Coronary artery (tissue), 2 donors: Measurements from ENCODE around the gene PSMB8.
"Not testable (repeated sequence)": the region's sequence is repeated elsewhere in the genome, so short reads cannot be mapped to it uniquely, and the experiment has no call there.

ENCODE experiments used
- DNase-seq: peaks from one replicate; pipeline ENCODE4 v3.0.0-alpha.2; 2017; ENCODE audit warnings: low spot score
- H3K27ac ChIP-seq, 2 donors: fragments of 200-600 bp; sonication (generic); one replicate each; pipeline ENCODE4 v1.5.1; 2016 to 2019
- H3K4me3 ChIP-seq: fragments of 200-600 bp; sonication (generic); 2 replicates; pipeline ENCODE4 v1.5.1; 2016; ENCODE audit warnings: mild to moderate bottlenecking, moderate library complexity
- TF ChIP-seq, protein P1 (sequence below): fragments of 200-600 bp; sonication (generic); IDR thresholded peaks from one replicate; pipeline ENCODE4 v1.5.1; 2019; ENCODE audit warnings: antibody characterized with exemption

The PSMB8 gene

DNA sequence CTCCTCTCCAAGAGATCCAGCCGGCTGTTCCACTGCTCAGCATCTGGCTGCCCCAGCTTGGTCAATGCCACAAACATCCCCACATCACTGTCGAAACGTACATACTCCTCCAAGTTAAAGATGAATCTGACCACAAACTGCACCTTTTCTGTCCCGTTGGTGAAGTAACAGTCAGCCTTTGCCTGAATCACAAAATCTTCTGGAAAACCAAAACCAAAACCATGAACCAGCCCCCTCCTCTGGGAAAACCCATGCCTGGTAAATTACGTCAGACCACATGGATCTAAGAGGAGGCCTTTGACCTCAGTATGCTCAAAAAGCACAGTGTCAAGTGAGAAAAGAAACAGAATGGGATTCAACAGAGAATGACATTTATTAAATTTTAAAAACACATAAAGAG lies 28.7 kb downstream of the PSMB8 start:
- TF ChIP-seq, protein P1, sequence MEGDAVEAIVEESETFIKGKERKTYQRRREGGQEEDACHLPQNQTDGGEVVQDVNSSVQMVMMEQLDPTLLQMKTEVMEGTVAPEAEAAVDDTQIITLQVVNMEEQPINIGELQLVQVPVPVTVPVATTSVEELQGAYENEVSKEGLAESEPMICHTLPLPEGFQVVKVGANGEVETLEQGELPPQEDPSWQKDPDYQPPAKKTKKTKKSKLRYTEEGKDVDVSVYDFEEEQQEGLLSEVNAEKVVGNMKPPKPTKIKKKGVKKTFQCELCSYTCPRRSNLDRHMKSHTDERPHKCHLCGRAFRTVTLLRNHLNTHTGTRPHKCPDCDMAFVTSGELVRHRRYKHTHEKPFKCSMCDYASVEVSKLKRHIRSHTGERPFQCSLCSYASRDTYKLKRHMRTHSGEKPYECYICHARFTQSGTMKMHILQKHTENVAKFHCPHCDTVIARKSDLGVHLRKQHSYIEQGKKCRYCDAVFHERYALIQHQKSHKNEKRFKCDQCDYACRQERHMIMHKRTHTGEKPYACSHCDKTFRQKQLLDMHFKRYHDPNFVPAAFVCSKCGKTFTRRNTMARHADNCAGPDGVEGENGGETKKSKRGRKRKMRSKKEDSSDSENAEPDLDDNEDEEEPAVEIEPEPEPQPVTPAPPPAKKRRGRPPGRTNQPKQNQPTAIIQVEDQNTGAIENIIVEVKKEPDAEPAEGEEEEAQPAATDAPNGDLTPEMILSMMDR, result no peak
- Histone ChIP-seq H3K4me3 (no peak overlapping the region), H3K27ac (no peak overlapping the region)
- no peak for DNase-seq

DNA sequence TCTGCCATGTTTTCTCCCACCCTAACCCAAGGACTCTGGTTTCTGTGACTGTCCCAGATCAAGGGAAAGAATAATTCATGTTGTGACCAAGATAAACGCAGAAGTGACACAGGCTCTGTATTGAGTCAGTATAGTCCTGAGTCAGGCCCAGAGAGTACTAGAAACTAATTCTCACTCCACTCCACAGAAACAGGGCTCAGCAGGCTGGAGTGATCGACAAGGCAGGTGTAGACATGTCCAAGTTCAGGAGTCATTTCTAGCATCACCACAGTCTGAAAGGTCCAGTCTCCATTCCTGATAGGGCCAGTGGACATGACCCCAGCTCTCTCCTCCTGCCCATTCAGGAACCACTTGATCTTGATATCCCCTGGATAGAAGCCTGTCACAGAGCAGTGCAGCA lies 29.7 kb downstream of the PSMB8 start:
- H3K27ac ChIP-seq, result no peak overlapping the region
- TF ChIP-seq, protein P1, result no peak
- no peak for DNase-seq

DNA sequence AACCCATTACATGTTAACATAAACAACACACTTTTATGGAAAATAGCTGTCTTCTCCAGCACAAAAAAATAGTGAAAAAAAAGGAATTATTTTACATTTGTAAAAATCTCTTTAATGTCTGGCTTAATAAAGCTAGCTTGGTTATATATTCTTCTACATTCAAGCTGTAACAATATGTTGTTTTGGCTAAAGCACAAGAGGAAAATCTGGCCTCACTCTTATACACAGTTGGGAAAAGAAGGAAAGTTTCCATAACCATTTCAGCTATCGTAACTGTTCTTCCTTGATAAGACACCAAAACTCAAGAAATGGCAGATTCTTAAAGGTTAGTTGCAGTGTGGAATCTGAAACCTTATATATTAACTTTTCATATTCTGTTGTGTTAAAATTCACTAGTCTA lies 34.7 kb downstream of the PSMB8 start:
- Histone ChIP-seq H3K27ac (no peak overlapping the region), H3K4me3 (no peak overlapping the region)
- no peak for DNase-seq
- TF ChIP-seq, protein P1, result no peak

More for the DNA sequence above, 29.7 kb downstream of the PSMB8 start:
- no peak overlapping the region for H3K4me3 ChIP-seq

DNA sequence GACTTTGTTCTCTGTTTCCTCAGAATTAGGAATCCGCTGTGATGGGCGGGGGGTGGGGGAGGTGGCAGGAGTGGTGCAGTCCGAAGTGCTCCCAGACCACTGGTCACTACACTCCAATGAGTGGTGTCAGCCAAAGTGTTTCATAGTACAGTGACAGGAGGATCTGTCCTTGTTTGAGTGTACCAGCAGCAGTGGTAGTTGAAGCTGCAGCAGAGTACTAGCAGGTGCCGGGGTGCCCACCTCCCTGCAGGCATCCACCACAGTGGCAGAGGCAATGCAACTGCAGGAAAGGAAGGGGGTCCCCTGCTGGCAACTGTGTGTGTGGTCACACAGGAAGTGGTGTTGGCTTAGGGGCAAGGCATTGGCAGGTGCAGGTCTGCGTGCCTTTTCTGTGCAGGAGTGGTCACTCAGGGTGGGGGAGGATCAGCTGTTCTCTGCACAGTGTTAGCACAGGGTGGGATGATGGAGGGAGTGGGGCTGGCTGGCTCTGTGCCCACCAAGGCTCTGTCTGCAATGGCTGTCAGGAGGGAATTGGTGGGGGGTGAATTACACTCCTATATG lies 36.7 kb downstream of the PSMB8 start:
- TF ChIP-seq, protein P1, result no peak
- DNase-seq, result no peak
- Histone ChIP-seq H3K4me3 (no peak overlapping the region), H3K27ac (no peak overlapping the region)

DNA sequence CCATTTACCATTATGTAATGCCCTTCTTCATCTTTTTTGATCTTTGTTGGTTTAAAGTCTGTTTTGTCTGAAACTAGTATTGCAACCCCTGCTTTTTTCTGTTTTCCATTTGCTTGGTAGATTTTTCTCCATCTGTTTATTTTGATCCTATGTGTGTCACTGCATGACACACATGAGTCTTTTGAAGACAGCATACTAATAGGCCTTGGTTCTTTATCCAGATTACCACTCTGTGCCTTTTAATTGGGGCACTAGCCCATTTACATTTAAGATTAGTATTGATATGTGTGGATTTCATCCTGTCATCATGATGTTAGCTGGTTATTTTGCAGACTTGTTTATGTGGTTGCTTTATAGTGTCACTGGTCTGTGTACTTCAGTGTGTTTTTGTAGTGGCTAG lies 38.4 kb downstream of the PSMB8 start:
- DNase-seq, H3K4me3 ChIP-seq, H3K27ac ChIP-seq: not testable (repeated sequence)

DNA sequence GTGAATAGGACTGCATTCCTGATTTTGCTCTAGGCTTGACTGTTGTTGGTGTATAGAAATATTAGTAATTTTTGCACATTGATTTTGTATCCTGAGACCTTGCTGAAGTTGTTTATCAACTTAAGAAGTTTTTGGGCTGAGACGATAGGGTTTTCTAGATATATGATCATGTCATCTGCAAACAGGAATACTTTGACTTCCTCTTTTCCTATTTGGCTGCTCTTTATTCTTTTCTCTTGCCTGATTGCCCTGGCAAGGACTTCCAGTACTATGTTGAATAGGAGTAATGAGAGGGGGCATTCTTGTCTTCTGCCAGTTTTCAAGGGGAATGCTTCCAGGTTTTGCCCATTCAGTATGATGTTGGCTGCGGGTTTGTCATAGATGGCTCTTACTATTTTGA lies 40.4 kb downstream of the PSMB8 start:
- TF ChIP-seq, protein P1, result no peak
- no peak for DNase-seq
- Histone ChIP-seq H3K4me3 (no peak overlapping the region), H3K27ac (no peak overlapping the region)

DNA sequence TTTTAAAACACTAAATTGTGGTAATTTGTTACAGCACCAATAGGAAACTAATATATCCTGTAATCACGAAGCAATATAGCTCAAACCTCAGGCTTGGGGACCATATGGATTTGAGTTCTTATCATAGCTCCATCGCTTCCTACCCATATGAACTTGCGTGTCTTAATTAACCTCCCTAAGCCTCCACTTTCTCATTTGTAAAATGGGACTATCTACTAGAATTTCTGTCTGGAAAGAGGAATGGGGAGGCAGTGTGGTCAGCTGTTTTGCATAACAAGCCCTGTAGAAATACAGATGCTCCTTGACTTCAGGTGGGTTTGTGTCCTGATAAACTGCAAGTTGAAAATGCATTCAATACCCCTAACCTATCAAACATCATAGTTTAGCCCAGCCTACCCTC lies 44.1 kb downstream of the PSMB8 start:
- no peak for DNase-seq
- H3K4me3 ChIP-seq, result no peak overlapping the region
- TF ChIP-seq, protein P1, result no peak
- H3K27ac ChIP-seq, result no peak overlapping the region

DNA sequence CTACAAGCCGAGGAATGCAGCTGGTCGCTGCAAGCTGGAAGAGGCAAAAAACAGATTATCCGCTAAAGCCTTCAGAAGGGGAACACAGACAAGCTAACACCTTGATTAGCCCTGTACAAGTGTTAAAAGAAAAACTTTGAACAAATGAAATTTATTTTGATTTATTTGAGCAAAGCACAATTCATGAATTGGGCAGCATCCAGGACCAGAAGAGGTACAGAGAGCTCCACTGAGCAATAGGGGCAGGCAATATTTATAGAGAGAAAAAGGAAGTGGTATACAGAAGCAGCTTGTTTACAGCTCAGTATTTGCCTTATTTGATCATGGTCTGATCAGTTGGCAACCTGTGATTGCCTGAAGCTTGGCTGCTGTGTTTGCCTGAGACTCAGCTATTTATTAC lies 44.7 kb downstream of the PSMB8 start:
- TF ChIP-seq, protein P1, result no peak
- DNase-seq, result no peak
- H3K4me3 ChIP-seq, result no peak overlapping the region
- H3K27ac ChIP-seq, result no peak overlapping the region
